Transverse colon (tissue), 4 donors: Measurements from ENCODE around the gene UBE2J2. TPM values are rescaled to one million over a fixed set of nuclear protein-coding genes. Genes with fewer than 3 reads are reported as not detected.
"Not testable (repeated sequence)": the region's sequence is repeated elsewhere in the genome, so short reads cannot be mapped to it uniquely, and the experiment has no call there.

ENCODE experiments used
- DNase-seq: peaks from one replicate; pipeline ENCODE4 v3.0.0-alpha.2; 2019
- H3K27ac ChIP-seq, 4 donors: fragments of 200-600 bp; sonication (generic); 2 replicates each; pipeline ENCODE4 v1.5.1; 2016 to 2018; ENCODE audit warnings: inconsistent platforms in 4 of 4
- H3K27me3 ChIP-seq: fragments of 200-600 bp; sonication (generic); 2 replicates; pipeline ENCODE4 v1.5.1; 2017; ENCODE audit warnings: inconsistent platforms
- H3K36me3 ChIP-seq, 4 donors: fragments of 200-600 bp; sonication (generic); 2 replicates each; pipeline ENCODE4 v1.5.1; 2017 to 2019; ENCODE audit warnings: inconsistent platforms in 4 of 4
- H3K4me1 ChIP-seq, 4 donors: fragments of 200-600 bp; sonication (generic); 2 replicates each; pipeline ENCODE4 v1.5.1; 2017 to 2020; ENCODE audit warnings: inconsistent platforms in 4 of 4
- H3K4me3 ChIP-seq, 4 donors: fragments of 200-600 bp; sonication (generic); 1 replicate in 1 of 4; 2 replicates in 3 of 4; pipeline versions ENCODE4 v1.5.1 to v1.6.1; 2017 to 2019; ENCODE audit warnings: inconsistent platforms in 4 of 4
- H3K9me3 ChIP-seq, 2 donors: fragments of 200-600 bp; sonication (generic); 2 replicates each; pipeline ENCODE4 v1.5.1; 2017 to 2019; ENCODE audit warnings: inconsistent platforms in 2 of 2
- EP300 ChIP-seq: sonication (generic); formaldehyde crosslinking; IDR thresholded peaks from one replicate; pipeline ENCODE4 v1.6.1; 2017; ENCODE audit warnings: antibody characterized with exemption, low read depth
- POLR2A ChIP-seq: fragments of 450-650 bp; IDR thresholded peaks from one replicate; pipeline ENCODE4 v1.6.1; 2016; ENCODE audit warnings: antibody characterized with exemption, mild to moderate bottlenecking, moderate library complexity
- POLR2AphosphoS5 ChIP-seq, 3 donors: sonication (generic); formaldehyde crosslinking; IDR thresholded peaks; one replicate each; pipeline ENCODE4 v1.6.1; 2016; ENCODE audit warnings: antibody characterized with exemption in 3 of 3
- WGBS, 2 donors: methylation state at CpG; one replicate each; pipeline ENCODE4 v1.1.5; 2018; ENCODE audit warnings: low coverage in 1 of 2; 5-methylcytosine and 5-hydroxymethylcytosine counted together
- in situ Hi-C, 4 donors: fragments of 200-750 bp; cut with MboI; loops; one replicate each; pipeline versions ENCODE4 v1.15.0 to v1.15.1; 2017; ENCODE audit warnings: low sequenced_read_pairs in 3 of 4, low pct_ligation_motif_present in 1 of 4, low pct_unique_long_range_greater_than_20kb in 1 of 4
- intact Hi-C: fragments of 100-400 bp; cut with DNase I; formaldehyde crosslinking; loops from one replicate; pipeline ENCODE4 v1.15.1; 2023; ENCODE audit warnings: low total_unique reads
- total RNA-seq, 4 donors: library from RNA; depleted of rRNA; stranded (reverse); fragments of >200 nt; gene quantifications; one replicate each; pipeline ENCODE4 v1.1.0, GENCODE V29; 2016
- TF ChIP-seq, protein P1 (sequence below), 5 experiments: fragments of 200-600 bp in 3 of 5; fragments of 450-650 bp in 2 of 5; sonication (generic) in 3 of 5; IDR thresholded peaks; 1 replicate in 2 of 5; 2 replicates in 3 of 5; pipeline ENCODE4 v1.5.1; 2016 to 2017; ENCODE audit warnings: antibody characterized with exemption in 5 of 5, inconsistent platforms in 3 of 5, mild to moderate bottlenecking in 2 of 5, moderate library complexity in 1 of 5

The UBE2J2 gene
- total RNA-seq, 4 donors from 2014 or later: 49.6 to 110 (median 59.1) TPM

DNA sequence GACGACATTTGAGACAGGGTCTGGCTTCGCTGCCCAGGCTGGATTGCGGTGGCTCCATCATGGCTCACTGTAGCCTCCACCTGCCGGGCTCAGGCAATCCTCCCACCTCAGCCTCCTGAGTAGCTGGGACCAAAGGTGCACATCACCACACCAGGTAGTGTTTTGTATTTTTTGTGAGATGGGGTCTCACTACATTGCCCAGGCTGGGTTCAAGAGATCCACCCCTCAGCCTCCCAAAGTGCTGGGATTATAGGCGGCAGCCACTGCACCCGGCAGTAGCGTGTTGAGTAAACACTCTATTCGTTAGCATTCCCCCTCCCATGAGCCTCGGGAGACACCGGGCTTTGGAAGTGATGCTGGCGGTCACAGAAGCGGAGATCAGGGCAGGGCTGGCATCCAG is 20.3 kb downstream of the UBE2J2 start:
- TF ChIP-seq POLR2AphosphoS5 (IDR thresholded peaks at IDR 0.05): no peak
- TF ChIP-seq, protein P1, sequence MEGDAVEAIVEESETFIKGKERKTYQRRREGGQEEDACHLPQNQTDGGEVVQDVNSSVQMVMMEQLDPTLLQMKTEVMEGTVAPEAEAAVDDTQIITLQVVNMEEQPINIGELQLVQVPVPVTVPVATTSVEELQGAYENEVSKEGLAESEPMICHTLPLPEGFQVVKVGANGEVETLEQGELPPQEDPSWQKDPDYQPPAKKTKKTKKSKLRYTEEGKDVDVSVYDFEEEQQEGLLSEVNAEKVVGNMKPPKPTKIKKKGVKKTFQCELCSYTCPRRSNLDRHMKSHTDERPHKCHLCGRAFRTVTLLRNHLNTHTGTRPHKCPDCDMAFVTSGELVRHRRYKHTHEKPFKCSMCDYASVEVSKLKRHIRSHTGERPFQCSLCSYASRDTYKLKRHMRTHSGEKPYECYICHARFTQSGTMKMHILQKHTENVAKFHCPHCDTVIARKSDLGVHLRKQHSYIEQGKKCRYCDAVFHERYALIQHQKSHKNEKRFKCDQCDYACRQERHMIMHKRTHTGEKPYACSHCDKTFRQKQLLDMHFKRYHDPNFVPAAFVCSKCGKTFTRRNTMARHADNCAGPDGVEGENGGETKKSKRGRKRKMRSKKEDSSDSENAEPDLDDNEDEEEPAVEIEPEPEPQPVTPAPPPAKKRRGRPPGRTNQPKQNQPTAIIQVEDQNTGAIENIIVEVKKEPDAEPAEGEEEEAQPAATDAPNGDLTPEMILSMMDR (IDR thresholded peaks at IDR 0.05): no peak
- TF ChIP-seq POLR2A: no peak
- no peak for TF ChIP-seq EP300
- H3K9me3 ChIP-seq: no peaks in the 10 kb centered on the region
- no peaks in the 10 kb centered on the region for H3K27me3 ChIP-seq
- peaks cover 0 to 15% (median 7%) of the 10 kb centered on the region in 4 donors for H3K36me3 ChIP-seq
- no peak for DNase-seq
- in situ Hi-C loops (loop anchor here in 1 of 4 donors (25.0 kb wide), 1 partner anchor 141 kb away; the partner anchor contains the start of gene C1orf159), intact Hi-C loops (no loop called here)
- no peak overlapping the region for H3K4me3 ChIP-seq
- H3K4me1 ChIP-seq: peaks cover 0 to 5% (median 0%) of the 10 kb centered on the region in 4 donors
- WGBS, 2 donors: 86 to 100% methylated on average over 1 to 12 of the region's 12 CpGs
- no peak overlapping the region for H3K27ac ChIP-seq

DNA sequence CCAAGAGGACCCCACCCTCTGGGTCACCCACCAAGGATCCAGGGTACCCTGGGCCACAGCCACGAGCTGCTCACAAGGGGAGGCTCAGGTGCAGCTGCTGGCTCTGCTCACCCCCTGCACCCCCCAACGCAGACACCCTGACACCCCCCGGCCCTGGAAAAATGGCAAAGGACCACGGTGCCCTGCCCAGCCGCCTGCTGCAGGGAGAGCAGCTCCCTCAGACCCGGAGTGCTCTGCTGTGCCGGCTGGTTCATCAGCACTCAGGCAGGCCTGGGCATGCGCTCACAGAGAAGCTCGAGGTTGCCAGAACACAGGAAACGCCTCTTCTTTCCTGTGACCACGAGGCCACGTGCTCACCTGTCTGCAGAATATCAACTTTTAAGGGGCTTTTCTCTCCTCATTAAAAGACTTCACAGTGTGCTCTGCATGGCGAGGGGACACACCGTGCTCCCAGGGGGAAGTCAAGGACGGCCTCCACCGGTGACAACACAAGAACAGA is 22.8 kb downstream of the UBE2J2 start:
- TF ChIP-seq POLR2A (no peak), POLR2AphosphoS5 (IDR thresholded peaks at IDR 0.05) (no peak), EP300 (no peak)
- TF ChIP-seq, protein P1 (IDR thresholded peaks at IDR 0.05): no peak
- Histone ChIP-seq H3K9me3 (no peaks in the 10 kb centered on the region), H3K4me3 (no peak overlapping the region), H3K27me3 (peaks cover 24% of the 10 kb centered on the region), H3K27ac (no peak overlapping the region), H3K4me1 (peaks cover 3 to 14% (median 6%) of the 10 kb centered on the region in 4 donors), H3K36me3 (peaks cover 0 to 13% (median 5%) of the 10 kb centered on the region in 4 donors)
- no peak for DNase-seq
- 72% methylated on average over 16 of the region's 16 CpGs; no CpG with 5 or more reads in 1 of the 2 donors for whole genome bisulfite sequencing, 2 donors
- in situ Hi-C loops: loop anchor here in 1 of 4 donors (25.0 kb wide), 1 partner anchor 139 kb away; the partner anchor contains the start of gene C1orf159
- intact Hi-C loops: no loop called here

DNA sequence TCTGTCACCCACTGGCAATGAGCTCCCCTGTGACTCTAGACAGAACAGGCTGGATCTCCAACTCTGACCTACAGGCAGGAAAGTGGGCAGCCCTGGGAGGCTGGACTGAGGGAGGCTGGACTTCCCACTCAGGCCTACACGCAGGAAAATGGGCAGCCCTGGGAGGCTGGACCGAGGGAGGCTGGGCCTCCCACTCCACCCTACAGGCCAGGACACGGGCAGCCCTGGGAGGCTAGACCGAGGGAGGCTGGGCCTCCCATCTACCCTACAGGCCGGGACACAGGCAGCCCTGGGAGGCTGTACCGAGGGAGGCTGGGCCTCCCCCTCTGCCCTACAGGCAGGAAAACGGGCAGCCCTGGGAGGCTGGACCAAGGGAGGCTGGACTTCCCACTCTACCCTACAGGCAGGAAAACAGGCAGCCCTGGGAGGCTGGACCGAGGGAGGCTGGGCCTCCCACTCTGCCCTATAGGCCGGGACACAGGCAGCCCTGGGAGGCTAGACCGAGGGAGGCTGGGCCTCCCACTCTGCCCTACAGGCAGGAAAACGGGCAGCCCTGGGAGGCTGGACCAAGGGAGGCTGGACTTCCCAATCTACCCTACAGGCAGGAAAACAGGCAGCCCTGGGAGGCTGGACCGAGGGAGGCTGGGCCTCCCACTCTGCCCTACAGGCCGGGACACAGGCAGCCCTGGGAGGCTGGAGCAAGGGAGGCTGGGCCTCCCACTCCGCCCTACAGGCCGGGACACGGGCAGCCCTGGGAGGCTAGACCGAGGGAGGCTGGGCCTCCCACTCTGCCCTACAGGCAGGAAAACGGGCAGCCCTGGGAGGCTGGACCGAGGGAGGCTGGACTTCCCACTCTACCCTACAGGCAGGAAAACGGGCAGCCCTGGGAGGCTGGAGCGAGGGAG is 25.4 kb downstream of the UBE2J2 start:
- H3K27ac ChIP-seq, H3K4me3 ChIP-seq, in situ Hi-C loops, intact Hi-C loops, H3K36me3 ChIP-seq, DNase-seq, H3K9me3 ChIP-seq: not testable (repeated sequence)
- 92% methylated on average over 8 of the region's 21 CpGs; no CpG with 5 or more reads in 1 of the 2 donors for whole genome bisulfite sequencing, 2 donors
- H3K4me1 ChIP-seq: peaks cover 6 to 23% (median 11%) of the 10 kb centered on the region in 4 donors
- peaks cover 32% of the 10 kb centered on the region for H3K27me3 ChIP-seq

DNA sequence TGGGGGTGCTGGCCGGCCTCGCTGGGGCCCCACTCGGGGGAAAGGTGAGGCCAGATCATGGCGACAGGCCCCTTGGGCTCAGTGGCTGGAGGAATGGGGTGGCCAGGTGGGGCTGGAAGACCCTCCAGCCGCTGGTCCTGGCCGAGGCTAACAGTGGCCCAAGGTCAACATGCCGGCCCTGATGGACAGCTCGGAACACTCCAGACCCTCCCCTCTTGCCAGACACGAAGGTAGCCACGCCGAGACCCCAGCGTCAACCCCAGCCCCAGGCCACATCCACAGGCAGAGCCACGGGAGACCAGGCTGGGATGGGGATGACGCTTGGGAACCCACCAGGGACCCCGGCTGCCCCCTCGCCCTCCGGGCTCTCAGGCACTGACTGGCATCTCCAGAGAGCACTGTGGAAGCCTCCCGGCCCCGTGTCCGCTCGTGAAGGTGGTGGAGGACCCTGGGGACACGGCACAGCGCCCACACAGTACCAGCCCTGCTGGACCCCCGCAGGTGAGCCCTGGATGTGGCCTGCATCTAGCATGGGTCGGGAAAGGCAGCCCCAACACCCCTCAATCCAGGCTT is 26.2 kb downstream of the UBE2J2 start:
- Histone ChIP-seq H3K9me3 (no peaks in the 10 kb centered on the region), H3K27me3 (peaks cover 32% of the 10 kb centered on the region), H3K4me3 (no peak overlapping the region), H3K27ac (no peak overlapping the region), H3K36me3 (no peaks in the 10 kb centered on the region), H3K4me1 (peaks cover 6 to 23% (median 11%) of the 10 kb centered on the region in 4 donors)
- intact Hi-C loops (no loop called here), in situ Hi-C loops (no loop called here)
- 65% methylated on average over 18 of the region's 25 CpGs; no CpG with 5 or more reads in 1 of the 2 donors for WGBS, 2 donors
- DNase-seq: no peak
- TF ChIP-seq POLR2A (no peak), POLR2AphosphoS5 (IDR thresholded peaks at IDR 0.05) (no peak), EP300 (no peak)
